Peyer's patch (tissue), 4 donors: ENCODE results near the gene ASXL1.

Experiments used
- CTCF ChIP-seq, 6 experiments: fragments of 450-650 bp in 4 of 6; fragments of 200-600 bp in 2 of 6; sonication (generic) in 1 of 6; IDR thresholded peaks; one replicate each; pipeline ENCODE4 v1.5.1; 2017 to 2019; ENCODE audit warnings: antibody characterized with exemption in 6 of 6, mild to moderate bottlenecking in 3 of 6, moderate library complexity in 1 of 6
- POLR2A ChIP-seq, 2 donors: fragments of 450-650 bp; IDR thresholded peaks; one replicate each; pipeline ENCODE4 v1.5.1; 2017; ENCODE audit warnings: antibody characterized with exemption in 2 of 2, mild to moderate bottlenecking in 2 of 2, moderate library complexity in 2 of 2

- TF ChIP-seq CTCF (IDR thresholded peaks at IDR 0.05) (no peak), POLR2A (IDR thresholded peaks at IDR 0.05) (no peak)
These were observed 32.2 kb upstream of the ASXL1 start for GRCh38 chr20:32325706-32326503.
